Mesendoderm (in vitro differentiated cells): ENCODE measurements around the gene RASL12.
"Not testable (repeated sequence)": the region's sequence is repeated elsewhere in the genome, so short reads cannot be mapped to it uniquely, and the experiment has no call there.

Experiments
- DNase-seq: peaks from one replicate; pipeline ENCODE4 v3.0.0; 2013
- H2AK5ac ChIP-seq: 2 replicates; pipeline ENCODE4 v1.6.1; 2013; ENCODE audit warnings: low read length, inconsistent platforms
- H2BK120ac ChIP-seq: 2 replicates; pipeline ENCODE4 v1.6.1; 2013; ENCODE audit warnings: low read depth, mild to moderate bottlenecking, low read length, moderate library complexity, mixed read lengths
- H2BK15ac ChIP-seq: replicated peaks from 2 replicates; pipeline ENCODE4 v1.6.1; 2013; ENCODE audit warnings: low read depth, mild to moderate bottlenecking, moderate library complexity
- H2BK5ac ChIP-seq: 2 replicates; pipeline ENCODE4 v1.6.1; 2013; ENCODE audit warnings: low read length, inconsistent platforms
- H3K18ac ChIP-seq: 2 replicates; pipeline ENCODE4 v1.6.1; 2013; ENCODE audit warnings: mild to moderate bottlenecking, low read length, mixed read lengths
- H3K23ac ChIP-seq: one replicate; pipeline ENCODE4 v1.6.1; 2013; ENCODE audit warnings: low read length
- H3K27ac ChIP-seq: 2 replicates; pipeline ENCODE4 v1.5.1; 2013; ENCODE audit warnings: low read depth, mild to moderate bottlenecking, inconsistent platforms, low read length, moderate library complexity
- H3K27me3 ChIP-seq: 2 replicates; pipeline ENCODE4 v1.6.1; 2013; ENCODE audit warnings: low read length, control low read depth, mild to moderate bottlenecking, inconsistent platforms; ENCODE audit not compliant: insufficient read depth, poor library complexity
- H3K36me3 ChIP-seq: 2 replicates; pipeline ENCODE4 v1.6.1; 2013; ENCODE audit warnings: low read length, inconsistent platforms; ENCODE audit not compliant: control insufficient read depth, insufficient read depth
- H3K4ac ChIP-seq: one replicate; pipeline ENCODE4 v1.6.1; 2013; ENCODE audit warnings: low read depth, mild to moderate bottlenecking, low read length, moderate library complexity
- H3K4me1 ChIP-seq: 2 replicates; pipeline ENCODE4 v1.6.1; 2013; ENCODE audit warnings: low read depth, low read length, inconsistent platforms; ENCODE audit not compliant: control insufficient read depth
- H3K4me2 ChIP-seq: 2 replicates; pipeline ENCODE4 v1.6.1; 2013; ENCODE audit warnings: low read length
- H3K4me3 ChIP-seq: 2 replicates; pipeline ENCODE4 v1.5.1; 2013; ENCODE audit warnings: mild to moderate bottlenecking, low read length
- H3K56ac ChIP-seq: one replicate; pipeline ENCODE4 v1.6.1; 2013; ENCODE audit warnings: low read length
- H3K79me1 ChIP-seq: 2 replicates; pipeline ENCODE4 v1.6.1; 2013; ENCODE audit warnings: low read length, inconsistent platforms
- H3K79me2 ChIP-seq: 2 replicates; pipeline ENCODE4 v1.6.1; 2013; ENCODE audit warnings: mild to moderate bottlenecking, low read length; ENCODE audit not compliant: control insufficient read depth, insufficient read depth
- H3K9ac ChIP-seq: 2 replicates; pipeline ENCODE4 v1.6.1; 2013; ENCODE audit warnings: low read length, inconsistent platforms
- H4K5ac ChIP-seq: one replicate; pipeline ENCODE4 v1.6.1; 2013; ENCODE audit warnings: low read length
- H4K8ac ChIP-seq: one replicate; pipeline ENCODE4 v1.6.1; 2013; ENCODE audit warnings: low read depth, mild to moderate bottlenecking, control low read depth, low read length, moderate library complexity
- WGBS: extraction: QIAGEN DNeasy Blood & Tissue Kit; methylation state at CpG from one replicate; pipeline ENCODE4 v1.1.7; 2013; ENCODE audit warnings: low lambda C conversion rate, missing lambda C conversion rate; ENCODE audit not compliant: insufficient coverage; ENCODE audit errors: extremely low coverage; 5-methylcytosine and 5-hydroxymethylcytosine counted together

Gene RASL12

DNA sequence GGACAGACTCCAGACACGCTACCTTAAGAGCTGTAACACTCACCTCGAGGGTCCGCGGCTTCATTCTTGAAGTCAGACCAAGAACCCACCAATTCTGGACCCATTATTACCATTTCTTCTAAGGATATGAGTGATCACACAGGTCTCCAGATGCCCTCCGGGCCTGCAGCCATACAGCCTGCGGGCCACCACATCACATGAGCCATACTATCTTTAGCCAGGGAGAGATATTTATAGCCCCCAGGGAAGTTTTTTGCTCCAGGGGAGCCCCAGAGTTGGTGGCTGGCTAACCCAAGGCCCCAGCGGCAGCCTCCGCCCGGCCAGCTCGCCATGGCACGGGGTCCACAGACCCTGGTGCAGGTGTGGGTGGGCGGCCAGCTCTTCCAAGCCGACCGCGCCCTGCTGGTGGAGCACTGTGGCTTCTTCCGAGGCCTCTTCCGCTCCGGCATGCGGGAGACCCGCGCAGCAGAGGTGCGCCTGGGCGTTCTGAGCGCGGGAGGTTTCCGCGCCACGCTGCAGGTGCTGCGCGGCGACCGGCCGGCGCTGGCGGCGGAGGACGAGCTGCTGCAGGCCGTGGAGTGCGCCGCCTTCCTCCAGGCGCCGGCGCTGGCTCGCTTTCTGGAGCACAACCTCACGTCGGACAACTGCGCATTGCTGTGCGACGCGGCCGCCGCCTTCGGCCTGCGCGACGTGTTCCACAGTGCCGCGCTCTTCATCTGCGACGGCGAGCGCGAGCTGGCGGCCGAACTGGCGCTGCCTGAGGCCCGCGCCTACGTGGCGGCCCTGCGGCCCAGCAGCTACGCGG, 8.9 kb upstream of the RASL12 start, which contains the start of gene KBTBD13:
Gene KBTBD13 (plus strand): TSS at position 261 of the 805 bp plus-strand sequence. CDS start 70 bp downstream, at position 331.
- Histone ChIP-seq H2BK120ac (no peak within 1 kb of the TSS), H3K4me1 (no peaks in the 10 kb centered on the region), H2BK5ac (no peak within 1 kb of the TSS), H4K5ac (no peak within 1 kb of the TSS), H2AK5ac (no peak within 1 kb of the TSS), H3K27ac (no peak within 1 kb of the TSS), H3K9ac (no peak within 1 kb of the TSS), H3K36me3 (no peaks in the 10 kb centered on the region), H4K8ac (no peak within 1 kb of the TSS), H3K23ac (no peak within 1 kb of the TSS), H3K4me2 (no peak within 1 kb of the TSS), H3K27me3 (no peaks in the 10 kb centered on the region), H3K79me1 (no peaks in the 10 kb centered on the region), H2BK15ac (no peak within 1 kb of the TSS), H3K56ac (peak within 1 kb of the TSS; percentile 73), H3K4me3 (no peak within 1 kb of the TSS), H3K4ac (no peak within 1 kb of the TSS), H3K79me2 (no peaks in the 10 kb centered on the region), H3K18ac (no peak within 1 kb of the TSS)
- no peak for DNase-seq
- WGBS = no CpG with 5 or more reads among the region's 73 CpGs

DNA sequence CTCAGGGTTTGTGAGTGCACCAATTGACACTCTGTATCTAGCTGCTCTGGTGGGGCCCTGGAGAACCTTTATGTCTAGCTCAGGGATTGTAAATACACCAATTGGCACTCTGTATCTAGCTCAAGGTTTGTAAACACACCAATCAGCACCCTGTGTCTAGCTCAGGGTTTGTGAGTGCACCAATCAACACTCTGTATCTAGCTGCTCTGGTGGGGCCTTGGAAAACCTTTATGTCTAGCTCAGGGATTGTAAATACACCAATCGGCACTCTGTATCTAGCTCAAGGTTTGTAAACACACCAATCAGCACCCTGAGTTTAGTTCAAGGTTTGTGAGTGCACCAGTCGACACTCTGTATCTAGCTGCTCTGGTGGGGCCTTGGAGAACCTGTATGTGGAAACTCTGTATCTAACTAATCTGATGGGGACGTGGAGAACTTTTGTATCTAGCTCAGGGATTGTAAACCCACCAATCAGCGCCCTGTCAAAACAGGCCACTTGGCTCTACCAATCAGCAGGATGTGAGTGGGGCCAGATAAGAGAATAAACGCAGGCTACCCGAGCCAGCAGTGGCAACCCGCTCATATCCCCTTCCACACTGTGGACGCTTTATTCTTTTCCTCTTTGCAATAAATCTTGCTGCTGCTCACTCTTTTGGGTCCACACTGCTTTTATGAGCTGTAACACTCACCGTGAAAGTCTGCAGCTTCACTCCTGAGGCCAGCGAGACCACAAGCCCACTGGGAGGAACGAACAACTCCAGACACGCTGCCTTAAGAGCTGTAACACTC, 8.0 kb upstream of the RASL12 start:
- no CpG with 5 or more reads among the region's 12 CpGs for WGBS
- H3K18ac ChIP-seq, H2BK5ac ChIP-seq, H2BK15ac ChIP-seq, H3K4ac ChIP-seq, H4K5ac ChIP-seq, H3K4me1 ChIP-seq, H2AK5ac ChIP-seq, H3K23ac ChIP-seq, H3K27ac ChIP-seq, H3K4me3 ChIP-seq, H3K27me3 ChIP-seq, H3K79me2 ChIP-seq, H3K4me2 ChIP-seq, H3K56ac ChIP-seq, H2BK120ac ChIP-seq, H3K79me1 ChIP-seq, DNase-seq, H3K36me3 ChIP-seq, H4K8ac ChIP-seq, H3K9ac ChIP-seq: not testable (repeated sequence)

- H2BK5ac ChIP-seq, H2BK15ac ChIP-seq, H3K27me3 ChIP-seq, H4K8ac ChIP-seq, H3K27ac ChIP-seq, H3K4me1 ChIP-seq, H3K4me3 ChIP-seq, H2BK120ac ChIP-seq, DNase-seq, H3K4me2 ChIP-seq, H3K4ac ChIP-seq, H3K36me3 ChIP-seq, H3K79me1 ChIP-seq, H3K23ac ChIP-seq, H3K9ac ChIP-seq, H3K56ac ChIP-seq, H3K79me2 ChIP-seq, H2AK5ac ChIP-seq, H4K5ac ChIP-seq, H3K18ac ChIP-seq: not testable (repeated sequence)
- no CpG with 5 or more reads among the region's 22 CpGs for WGBS
Measured at GRCh38 chr15:65074946-65075345, 7.2 kb upstream of the RASL12 start.

DNA sequence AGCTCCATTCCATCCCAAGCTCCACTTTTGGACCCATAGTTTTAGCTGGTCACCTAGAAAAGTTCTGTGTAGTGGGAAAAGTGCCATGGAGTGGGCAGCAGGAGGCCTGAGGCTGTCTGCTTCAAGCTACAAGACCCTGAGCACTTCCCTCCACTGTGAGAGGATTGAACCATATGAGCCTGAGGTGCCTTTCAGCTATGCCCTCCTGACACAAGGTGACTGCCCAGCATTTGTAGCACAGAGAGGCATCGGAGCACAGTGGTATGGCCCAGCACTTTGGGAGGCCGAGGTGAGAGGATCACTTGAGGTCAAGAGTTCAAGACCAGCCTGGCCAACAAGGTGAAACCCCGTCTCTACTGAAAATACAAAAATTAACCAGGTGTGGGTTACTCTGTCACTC, 4.8 kb upstream of the RASL12 start:
- Histone ChIP-seq H3K18ac (no peak overlapping the region), H3K27ac (no peak overlapping the region), H3K9ac (no peak overlapping the region), H2BK15ac (no peak overlapping the region), H3K4me3 (no peak overlapping the region), H3K79me1 (no peaks in the 10 kb centered on the region), H3K56ac (no peak overlapping the region), H3K36me3 (no peaks in the 10 kb centered on the region), H4K5ac (no peak overlapping the region), H3K4ac (no peak overlapping the region), H2BK5ac (no peak overlapping the region), H3K27me3 (no peaks in the 10 kb centered on the region), H2BK120ac (no peak overlapping the region), H3K4me2 (no peak overlapping the region), H2AK5ac (no peak overlapping the region), H3K4me1 (peaks cover 5% of the 10 kb centered on the region), H3K79me2 (no peaks in the 10 kb centered on the region), H4K8ac (no peak overlapping the region), H3K23ac (no peak overlapping the region)
- DNase-seq = no peak
- no CpG with 5 or more reads among the region's 3 CpGs for WGBS

DNA sequence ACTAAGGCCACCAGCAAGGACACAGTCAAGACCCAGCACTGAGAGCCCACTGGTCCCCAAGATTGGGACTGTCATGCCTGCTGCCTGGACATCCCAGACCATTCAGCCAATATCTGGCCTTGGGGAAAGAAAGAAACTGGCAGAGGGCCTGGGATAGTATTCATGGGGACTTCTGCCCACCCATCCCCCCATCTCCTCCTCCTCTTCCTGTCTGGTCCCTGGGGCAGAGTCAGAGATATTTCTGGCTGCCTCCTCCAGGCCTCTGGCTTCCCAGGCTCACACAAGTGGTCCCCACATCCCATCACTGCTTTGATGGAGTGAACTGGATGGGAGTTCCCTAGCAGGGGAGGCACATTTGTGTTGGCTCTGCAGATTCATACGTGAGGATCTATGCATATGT, 4.2 kb upstream of the RASL12 start:
- no peak overlapping the region for H2AK5ac ChIP-seq
- no peak overlapping the region for H3K4me3 ChIP-seq
- no peak overlapping the region for H3K27ac ChIP-seq
- no peak overlapping the region for H2BK15ac ChIP-seq
- H4K5ac ChIP-seq = no peak overlapping the region
- H3K23ac ChIP-seq = no peak overlapping the region
- no peak overlapping the region for H3K4ac ChIP-seq
- H3K4me1 ChIP-seq = peaks cover 5% of the 10 kb centered on the region
- DNase-seq = no peak
- no peaks in the 10 kb centered on the region for H3K79me2 ChIP-seq
- no peak overlapping the region for H3K56ac ChIP-seq
- H2BK120ac ChIP-seq = no peak overlapping the region
- H4K8ac ChIP-seq = no peak overlapping the region
- WGBS = no CpG with 5 or more reads among the region's 1 CpG
- H2BK5ac ChIP-seq = no peak overlapping the region
- H3K27me3 ChIP-seq = no peaks in the 10 kb centered on the region
- H3K18ac ChIP-seq = no peak overlapping the region
- no peaks in the 10 kb centered on the region for H3K79me1 ChIP-seq
- no peaks in the 10 kb centered on the region for H3K36me3 ChIP-seq
- H3K4me2 ChIP-seq = no peak overlapping the region
- no peak overlapping the region for H3K9ac ChIP-seq
